NT2/D1 (cell line): ENCODE data around the gene KCNJ4.

ENCODE experiments used
- SUZ12 ChIP-seq: IDR thresholded peaks from 2 replicates; pipeline ENCODE4 v1.6.1; 2011; ENCODE audit not compliant: insufficient read length, insufficient read depth; ENCODE audit errors: extremely low read depth
- YY1 ChIP-seq: IDR thresholded peaks from 2 replicates; pipeline ENCODE4 v1.6.1; 2011; ENCODE audit not compliant: insufficient read length, insufficient read depth
- ZNF274 ChIP-seq: IDR thresholded peaks from 2 replicates; pipeline ENCODE4 v1.6.1; 2011; ENCODE audit warnings: mild to moderate bottlenecking, low read depth, low read length

DNA sequence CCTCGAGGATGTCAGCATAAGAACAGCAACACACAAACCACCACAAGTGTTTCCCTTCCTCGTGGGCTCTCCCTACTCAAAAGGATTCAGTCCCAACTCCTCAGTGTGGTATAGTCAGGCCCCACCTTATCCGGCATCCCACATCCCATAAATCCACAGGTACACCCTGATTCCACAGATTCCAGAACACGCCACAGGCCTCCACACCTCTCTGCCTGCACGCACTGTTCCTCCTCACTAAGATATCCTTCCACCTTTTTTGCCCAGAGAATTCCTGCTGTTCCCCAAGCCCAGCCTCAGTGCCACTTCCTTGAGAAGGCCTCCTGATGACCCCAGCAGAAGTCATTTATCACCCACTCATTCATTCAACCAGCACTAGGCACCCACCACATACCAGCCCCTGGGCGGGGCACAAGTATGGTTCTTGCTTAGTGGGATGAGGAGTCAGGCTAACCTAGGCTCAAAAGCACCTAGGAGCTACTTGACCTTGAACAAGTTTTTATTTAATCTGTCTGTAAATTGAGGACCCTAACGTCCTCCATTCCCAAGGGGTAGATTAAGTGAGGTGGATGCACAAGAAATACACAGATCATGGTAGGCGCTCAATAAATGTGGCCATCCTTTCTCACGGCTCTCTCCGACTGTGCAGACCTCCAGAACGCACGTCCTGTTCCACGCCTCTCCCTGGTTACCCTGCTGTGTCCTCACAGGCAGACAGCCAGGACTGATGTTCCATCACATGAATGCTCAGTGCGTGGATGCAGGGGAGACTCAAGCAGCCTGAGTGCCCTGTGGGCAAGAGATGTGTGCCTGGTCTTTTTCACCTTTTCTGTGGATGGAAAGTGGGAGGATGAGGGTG is 2.1 kb upstream of the KCNJ4 start:
- TF ChIP-seq YY1 (no peak), SUZ12 (no peak), ZNF274 (no peak)
